CD14-positive monocyte (primary cell): ENCODE results near the gene CYTL1. TPM values are rescaled to one million over a fixed set of nuclear protein-coding genes. Genes with fewer than 3 reads are reported as not detected.
A peak's percentile ranks its signal among the peaks of the same experiment; 100 is the strongest.

Experiments
- DNase-seq, 3 donors: peaks; one replicate each; pipeline ENCODE4 v3.0.0-alpha.2; 2011 to 2022
- H2AFZ ChIP-seq: 2 replicates; pipeline ENCODE4 v1.6.0; 2012; ENCODE audit warnings: mild to moderate bottlenecking, low read depth, low read length, inconsistent platforms; ENCODE audit not compliant: insufficient read depth, poor library complexity, severe bottlenecking
- H3K27ac ChIP-seq, 2 donors: 1 replicate in 1 of 2; 2 replicates in 1 of 2; pipeline ENCODE4 v1.5.1; 2012 to 2013; ENCODE audit warnings: low read length in 2 of 2, control low read depth in 1 of 2, inconsistent platforms in 1 of 2, low read depth in 1 of 2, mild to moderate bottlenecking in 1 of 2
- H3K27me3 ChIP-seq, 2 donors: one replicate each; pipeline versions ENCODE4 v1.6.0 to v1.6.1; 2011 to 2013; ENCODE audit warnings: low read length in 2 of 2; ENCODE audit not compliant: control insufficient read depth in 2 of 2, insufficient read depth in 2 of 2
- H3K36me3 ChIP-seq, 2 donors: replicated peaks in 1 of 2; 1 replicate in 1 of 2; 2 replicates in 1 of 2; pipeline versions ENCODE4 v1.5.1 to v1.6.1; 2012 to 2013; ENCODE audit warnings: low read length in 2 of 2, control low read depth in 1 of 2, inconsistent platforms in 1 of 2, mild to moderate bottlenecking in 1 of 2; ENCODE audit not compliant: insufficient read depth in 2 of 2, control insufficient read depth in 1 of 2
- H3K4me1 ChIP-seq, 2 donors: 1 replicate in 1 of 2; 2 replicates in 1 of 2; pipeline versions ENCODE4 v1.5.1 to v1.6.1; 2012 to 2013; ENCODE audit warnings: low read length in 2 of 2, control low read depth in 1 of 2, inconsistent platforms in 1 of 2, mild to moderate bottlenecking in 1 of 2, moderate library complexity in 1 of 2; ENCODE audit not compliant: insufficient read depth in 2 of 2, control insufficient read depth in 1 of 2
- H3K4me2 ChIP-seq: replicated peaks from 2 replicates; pipeline ENCODE3; 2012; ENCODE audit warnings: low read length, moderate library complexity, mild to moderate bottlenecking; ENCODE audit not compliant: poor library complexity, severe bottlenecking; ENCODE audit errors: extremely low read depth
- H3K4me3 ChIP-seq, 3 experiments: fragments of 200-600 bp in 1 of 3; sonication (generic) in 1 of 3; replicated peaks in 1 of 3; 1 replicate in 2 of 3; 2 replicates in 1 of 3; pipeline ENCODE4 v1.5.1; 2011 to 2013; ENCODE audit warnings: low read length in 3 of 3, mild to moderate bottlenecking in 3 of 3, control low read depth in 2 of 3, low read depth in 2 of 3, inconsistent platforms in 1 of 3, moderate library complexity in 1 of 3
- H3K79me2 ChIP-seq: 2 replicates; pipeline ENCODE4 v1.6.0; 2012; ENCODE audit warnings: mild to moderate bottlenecking, control low read depth, inconsistent platforms, low read length, moderate library complexity; ENCODE audit not compliant: insufficient read depth
- H3K9ac ChIP-seq: 2 replicates; pipeline ENCODE4 v1.6.0; 2017; ENCODE audit warnings: low read length, mild to moderate bottlenecking; ENCODE audit not compliant: insufficient read depth, poor library complexity, severe bottlenecking
- H3K9me3 ChIP-seq, 2 donors: replicated peaks in 1 of 2; 1 replicate in 1 of 2; 2 replicates in 1 of 2; pipeline versions ENCODE4 v1.5.1 to v1.6.1; 2012 to 2013; ENCODE audit warnings: low read length in 2 of 2, control low read depth in 1 of 2; ENCODE audit not compliant: control insufficient read depth in 1 of 2, insufficient read depth in 1 of 2
- H4K20me1 ChIP-seq: 2 replicates; pipeline ENCODE4 v1.6.0; 2012; ENCODE audit warnings: mild to moderate bottlenecking, low read length, control low read depth, moderate library complexity; ENCODE audit not compliant: insufficient read depth
- H3K27ac Mint-ChIP-seq, 7 donors: one replicate each; pipeline ENCODE4 v1.8.0; 2020; ENCODE audit warnings: mild to moderate bottlenecking in 7 of 7, mixed read lengths in 7 of 7, moderate library complexity in 6 of 7, inconsistent platforms in 2 of 7
- H3K27me3 Mint-ChIP-seq, 3 donors: one replicate each; pipeline ENCODE4 v1.8.0; 2021 to 2022; ENCODE audit warnings: low read depth in 3 of 3, mild to moderate bottlenecking in 3 of 3, mixed read lengths in 3 of 3, moderate library complexity in 3 of 3, inconsistent platforms in 1 of 3
- H3K36me3 Mint-ChIP-seq, 2 donors: one replicate each; pipeline ENCODE4 v1.8.0; 2020; ENCODE audit warnings: mixed read lengths in 2 of 2, inconsistent platforms in 1 of 2, mild to moderate bottlenecking in 1 of 2
- H3K4me1 Mint-ChIP-seq: one replicate; pipeline ENCODE4 v1.8.0; 2020; ENCODE audit warnings: mild to moderate bottlenecking, mixed read lengths
- H3K4me3 Mint-ChIP-seq, 2 donors: one replicate each; pipeline ENCODE4 v1.8.0; 2020; ENCODE audit warnings: mild to moderate bottlenecking in 2 of 2, mixed read lengths in 2 of 2, moderate library complexity in 1 of 2
- H3K9me3 Mint-ChIP-seq, 7 donors: one replicate each; pipeline ENCODE4 v1.8.0; 2020 to 2022; ENCODE audit warnings: mixed read lengths in 7 of 7, mild to moderate bottlenecking in 6 of 7, moderate library complexity in 6 of 7, inconsistent platforms in 2 of 7
- CTCF ChIP-seq: fragments of 200-600 bp; IDR thresholded peaks from one replicate; pipeline ENCODE4 v1.8.0; 2022; ENCODE audit warnings: antibody characterized with exemption, mild to moderate bottlenecking
- WGBS: methylation state at CpG from one replicate; pipeline ENCODE4 v1.1.5; 2013; ENCODE audit warnings: missing lambda C conversion rate; ENCODE audit not compliant: insufficient coverage; 5-methylcytosine and 5-hydroxymethylcytosine counted together
- intact Hi-C, 2 donors: fragments of 100-400 bp; cut with micrococcal nuclease; formaldehyde crosslinking; loops; one replicate each; pipeline versions ENCODE4 v1.15.0 to v1.15.1; 2023
- polyA plus RNA-seq, 3 donors: library from polyadenylated mRNA; depleted of rRNA in 1 of 3; unstranded in 2 of 3; stranded (reverse) in 1 of 3; fragments of 300-500 nt in 2 of 3; fragments of >200 nt in 1 of 3; fragmentation: Illumina TruSeq in 2 of 3; gene quantifications; 1 replicate in 2 of 3; 2 replicates in 1 of 3; pipeline ENCODE4 v1.2.3, GENCODE V29; 2012 to 2021

Gene CYTL1
- polyA plus RNA-seq, 3 donors: 0.32 to 0.56 TPM; not detected in 1

- no peak overlapping the region for H3K4me2 ChIP-seq
- peaks cover 8 to 13% of the 10 kb centered on the region in 2 donors for H3K4me1 ChIP-seq
- no peaks in the 10 kb centered on the region for H3K27me3 ChIP-seq
- H3K36me3 ChIP-seq: no peaks in the 10 kb centered on the region
- Mint-ChIP-seq H3K36me3 (no peaks in the 10 kb centered on the region), H3K27ac (peak overlapping the region in 1 of 7 donors; percentile 78), H3K27me3 (peaks cover 0 to 8% (median 7%) of the 10 kb centered on the region in 3 donors), H3K4me1 (peaks cover 19% of the 10 kb centered on the region), H3K4me3 (no peak overlapping the region), H3K9me3 (peaks cover 0 to 3% (median 0%) of the 10 kb centered on the region in 7 donors)
- intact Hi-C loops: no loop called here
- H3K4me3 ChIP-seq: no peak overlapping the region
- no peaks in the 10 kb centered on the region for H3K79me2 ChIP-seq
- H3K9ac ChIP-seq: no peak overlapping the region
- H4K20me1 ChIP-seq: no peaks in the 10 kb centered on the region
- H3K27ac ChIP-seq: no peak overlapping the region
- H2AFZ ChIP-seq: no peak overlapping the region
- DNase-seq: no peak
- TF ChIP-seq CTCF: no peak
- no peaks in the 10 kb centered on the region for H3K9me3 ChIP-seq
- WGBS: 69% methylated on average over 2 of the region's 3 CpGs
Measured at GRCh38 chr4:5021546-5021945, 2.3 kb upstream of the CYTL1 start.

- H3K27ac ChIP-seq: no peak overlapping the region
- H2AFZ ChIP-seq: no peak overlapping the region
- peaks cover 0 to 8% (median 7%) of the 10 kb centered on the region in 3 donors for H3K27me3 Mint-ChIP-seq
- no peaks in the 10 kb centered on the region for H3K27me3 ChIP-seq
- no peak for TF ChIP-seq CTCF
- no peak overlapping the region for H3K9ac ChIP-seq
- WGBS: 100% methylated on average over 1 of the region's 1 CpG
- H3K9me3 ChIP-seq: no peaks in the 10 kb centered on the region
- intact Hi-C loops: no loop called here
- H3K9me3 Mint-ChIP-seq: peaks cover 0 to 3% (median 0%) of the 10 kb centered on the region in 7 donors
- H3K4me1 Mint-ChIP-seq: peaks cover 19% of the 10 kb centered on the region
- no peak overlapping the region for H3K4me3 ChIP-seq
- no peak for DNase-seq
- H3K36me3 Mint-ChIP-seq: no peaks in the 10 kb centered on the region
- peak overlapping the region in 2 of 7 donors; percentile 19 to 54 for H3K27ac Mint-ChIP-seq
- no peaks in the 10 kb centered on the region for H4K20me1 ChIP-seq
- no peak overlapping the region for H3K4me3 Mint-ChIP-seq
- H3K36me3 ChIP-seq: no peaks in the 10 kb centered on the region
- H3K4me1 ChIP-seq: peaks cover 8 to 13% of the 10 kb centered on the region in 2 donors
- H3K4me2 ChIP-seq: no peak overlapping the region
- H3K79me2 ChIP-seq: no peaks in the 10 kb centered on the region
Measured at GRCh38 chr4:5020341-5020740, 1.1 kb upstream of the CYTL1 start.
